Liver (tissue), 9 donors: ENCODE data around the gene MYOM1. TPM values are rescaled to one million over a fixed set of nuclear protein-coding genes. Genes with fewer than 3 reads are reported as not detected.

Experiments
- DNase-seq: peaks from one replicate; pipeline ENCODE4 v3.0.0-alpha.2; 2017; ENCODE audit warnings: low spot score
- H3K27ac ChIP-seq, 2 donors: one replicate each; pipeline ENCODE4 v1.7.0; 2013; ENCODE audit warnings: inconsistent platforms in 2 of 2, low read length in 2 of 2, control low read depth in 1 of 2, low read depth in 1 of 2, mild to moderate bottlenecking in 1 of 2
- H3K27me3 ChIP-seq, 4 donors: one replicate each; pipeline versions ENCODE4 v1.6.1 to v1.7.0; 2013; ENCODE audit warnings: low read length in 3 of 4, inconsistent platforms in 1 of 4, mild to moderate bottlenecking in 1 of 4, moderate library complexity in 1 of 4; ENCODE audit not compliant: control insufficient read depth in 4 of 4, insufficient read depth in 4 of 4
- H3K36me3 ChIP-seq, 4 donors: one replicate each; pipeline versions ENCODE4 v1.6.1 to v1.7.0; 2013; ENCODE audit warnings: low read length in 3 of 4, mild to moderate bottlenecking in 3 of 4, low read depth in 1 of 4, moderate library complexity in 1 of 4; ENCODE audit not compliant: control insufficient read depth in 4 of 4, insufficient read depth in 3 of 4
- H3K4me1 ChIP-seq, 4 donors: one replicate each; pipeline versions ENCODE4 v1.6.1 to v1.7.0; 2013; ENCODE audit warnings: low read length in 3 of 4, mild to moderate bottlenecking in 3 of 4, moderate library complexity in 1 of 4; ENCODE audit not compliant: control insufficient read depth in 4 of 4, insufficient read depth in 4 of 4
- H3K4me3 ChIP-seq, 3 donors: one replicate each; pipeline versions ENCODE4 v1.6.1 to v1.7.0; 2013; ENCODE audit warnings: low read length in 3 of 3, control low read depth in 1 of 3, low read depth in 1 of 3, mild to moderate bottlenecking in 1 of 3
- H3K9ac ChIP-seq, 2 donors: one replicate each; pipeline ENCODE4 v1.7.0; 2013; ENCODE audit warnings: low read length in 2 of 2, mild to moderate bottlenecking in 2 of 2, moderate library complexity in 2 of 2, control low read depth in 1 of 2, low read depth in 1 of 2
- H3K9me3 ChIP-seq, 4 donors: one replicate each; pipeline versions ENCODE4 v1.6.1 to v1.7.0; 2013; ENCODE audit warnings: low read length in 3 of 4; ENCODE audit not compliant: control insufficient read depth in 4 of 4
- EGR1 ChIP-seq, 2 donors: IDR thresholded peaks; 2 replicates each; pipeline ENCODE4 v1.6.1; 2016 to 2018; ENCODE audit warnings: antibody characterized with exemption in 2 of 2, low read depth in 2 of 2
- FOXA2 ChIP-seq: IDR thresholded peaks from 2 replicates; pipeline ENCODE4 v1.6.1; 2016; ENCODE audit warnings: antibody characterized with exemption
- GABPA ChIP-seq, 2 donors: IDR thresholded peaks in 1 of 2; conservative IDR thresholded peaks in 1 of 2; 2 replicates each; pipeline ENCODE4 v1.6.1; 2016; ENCODE audit warnings: antibody characterized with exemption in 2 of 2, mild to moderate bottlenecking in 1 of 2, moderate library complexity in 1 of 2
- HNF4A ChIP-seq, 2 donors: conservative IDR thresholded peaks; 2 replicates each; pipeline ENCODE4 v1.6.1; 2016; ENCODE audit warnings: antibody characterized with exemption in 2 of 2, mild to moderate bottlenecking in 2 of 2
- HNF4G ChIP-seq: IDR thresholded peaks from 2 replicates; pipeline ENCODE4 v1.6.1; 2016; ENCODE audit warnings: antibody characterized with exemption
- JUND ChIP-seq, 2 donors: IDR thresholded peaks; 2 replicates each; pipeline ENCODE4 v1.6.1; 2016; ENCODE audit warnings: antibody characterized with exemption in 2 of 2
- NR2F2 ChIP-seq: IDR thresholded peaks from 2 replicates; pipeline ENCODE4 v1.6.1; 2016; ENCODE audit warnings: antibody characterized with exemption
- RAD21 ChIP-seq, 2 donors: IDR thresholded peaks; 2 replicates each; pipeline ENCODE4 v1.6.1; 2016; ENCODE audit warnings: antibody characterized with exemption in 2 of 2, mild to moderate bottlenecking in 2 of 2
- RXRA ChIP-seq, 2 donors: IDR thresholded peaks; 2 replicates each; pipeline ENCODE4 v1.6.1; 2017 to 2018; ENCODE audit warnings: antibody characterized with exemption in 2 of 2, mild to moderate bottlenecking in 1 of 2
- SP1 ChIP-seq: IDR thresholded peaks from 2 replicates; pipeline ENCODE4 v1.6.1; 2018; ENCODE audit warnings: antibody characterized with exemption, mild to moderate bottlenecking
- TAF1 ChIP-seq: conservative IDR thresholded peaks from 2 replicates; pipeline ENCODE4 v1.6.1; 2016; ENCODE audit warnings: antibody characterized with exemption, mild to moderate bottlenecking
- YY1 ChIP-seq: IDR thresholded peaks from 2 replicates; pipeline ENCODE4 v1.6.1; 2016; ENCODE audit warnings: antibody characterized with exemption, mild to moderate bottlenecking
- WGBS: extraction: QIAGEN DNeasy Blood & Tissue Kit; methylation state at CpG from one replicate; pipeline ENCODE4 v1.1.7; 2013; 5-methylcytosine and 5-hydroxymethylcytosine counted together
- polyA plus RNA-seq, 2 donors: library from polyadenylated mRNA; stranded (reverse) in 1 of 2; unstranded in 1 of 2; fragments of 200-250 nt in 1 of 2; fragments of >200 nt in 1 of 2; fragmentation: Nextera tagmentation in 1 of 2; extraction: Ambion mirVana in 1 of 2; gene quantifications; one replicate each; pipeline versions ENCODE4 v1.2.1 to v1.2.3, GENCODE V29; 2013 to 2015
- total RNA-seq, 2 donors: library from RNA; depleted of rRNA; stranded (reverse); fragments of >200 nt; gene quantifications; one replicate each; pipeline ENCODE4 v1.2.3, GENCODE V29; 2014
- TF ChIP-seq, protein P1 (sequence below): IDR thresholded peaks from 2 replicates; pipeline ENCODE4 v1.6.1; 2016; ENCODE audit warnings: antibody characterized with exemption, mild to moderate bottlenecking
- TF ChIP-seq, protein P2 (sequence below): IDR thresholded peaks from 2 replicates; pipeline ENCODE4 v1.6.1; 2016; ENCODE audit warnings: antibody characterized with exemption
- TF ChIP-seq, protein P3 (sequence below): IDR thresholded peaks from 2 replicates; pipeline ENCODE4 v1.6.1; 2016; ENCODE audit warnings: antibody characterized with exemption
- TF ChIP-seq, protein P4 (sequence below): IDR thresholded peaks from 2 replicates; pipeline ENCODE4 v1.6.1; 2016; ENCODE audit warnings: antibody characterized with exemption
- donor health status: healthy.
- donor health status: healthy.
- donor health status: healthy.
- donor health status: healthy.
- donor health status: healthy.

The MYOM1 gene
- total and polyA plus RNA-seq, 4 donors: 10.1 to 48.4 (median 21.3) TPM

DNA sequence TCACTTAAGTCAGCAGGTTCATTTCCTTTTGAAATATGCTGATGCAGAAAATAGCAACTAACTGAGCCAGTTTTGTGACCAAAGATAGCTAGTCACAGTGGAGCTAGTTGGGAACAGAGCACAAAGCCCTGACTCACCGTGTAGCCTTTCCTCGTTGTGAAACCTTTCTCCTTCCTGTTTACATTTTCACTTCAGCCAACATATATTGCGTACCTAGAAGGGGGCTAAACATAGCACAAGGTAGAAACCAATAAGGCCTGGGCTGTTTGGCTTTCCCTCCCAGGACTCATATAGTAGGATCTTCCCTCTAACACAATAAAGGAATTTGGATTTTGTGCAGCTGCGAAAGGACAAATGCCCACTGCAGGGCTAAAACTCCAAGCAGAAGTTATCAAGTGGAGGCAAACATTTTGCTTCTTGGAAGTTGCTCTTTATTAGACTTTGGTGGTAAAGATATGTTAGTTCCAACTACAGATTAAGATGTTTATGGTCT lies 182.3 kb downstream of the MYOM1 start:
- no peaks in the 10 kb centered on the region for H3K27me3 ChIP-seq
- no peak for DNase-seq
- TF ChIP-seq RXRA (IDR thresholded peaks at IDR 0.05) (peak; percentile 14 to 20), HNF4G (no peak), FOXA2 (peak; percentile 27), RAD21 (IDR thresholded peaks at IDR 0.05) (peak in 1 of 2 donors; percentile 2), YY1 (no peak), GABPA (IDR thresholded peaks at IDR 0.05 in 1 of 2, conservative IDR thresholded peaks at IDR 0.05 in 1 of 2) (peak; percentile 39 to 51), HNF4A (conservative IDR thresholded peaks at IDR 0.05) (peak; percentile 9 to 22), JUND (IDR thresholded peaks at IDR 0.05) (peak; percentile 9 to 77), TAF1 (no peak), NR2F2 (no peak), SP1 (peak; percentile 48)
- TF ChIP-seq, protein P1, sequence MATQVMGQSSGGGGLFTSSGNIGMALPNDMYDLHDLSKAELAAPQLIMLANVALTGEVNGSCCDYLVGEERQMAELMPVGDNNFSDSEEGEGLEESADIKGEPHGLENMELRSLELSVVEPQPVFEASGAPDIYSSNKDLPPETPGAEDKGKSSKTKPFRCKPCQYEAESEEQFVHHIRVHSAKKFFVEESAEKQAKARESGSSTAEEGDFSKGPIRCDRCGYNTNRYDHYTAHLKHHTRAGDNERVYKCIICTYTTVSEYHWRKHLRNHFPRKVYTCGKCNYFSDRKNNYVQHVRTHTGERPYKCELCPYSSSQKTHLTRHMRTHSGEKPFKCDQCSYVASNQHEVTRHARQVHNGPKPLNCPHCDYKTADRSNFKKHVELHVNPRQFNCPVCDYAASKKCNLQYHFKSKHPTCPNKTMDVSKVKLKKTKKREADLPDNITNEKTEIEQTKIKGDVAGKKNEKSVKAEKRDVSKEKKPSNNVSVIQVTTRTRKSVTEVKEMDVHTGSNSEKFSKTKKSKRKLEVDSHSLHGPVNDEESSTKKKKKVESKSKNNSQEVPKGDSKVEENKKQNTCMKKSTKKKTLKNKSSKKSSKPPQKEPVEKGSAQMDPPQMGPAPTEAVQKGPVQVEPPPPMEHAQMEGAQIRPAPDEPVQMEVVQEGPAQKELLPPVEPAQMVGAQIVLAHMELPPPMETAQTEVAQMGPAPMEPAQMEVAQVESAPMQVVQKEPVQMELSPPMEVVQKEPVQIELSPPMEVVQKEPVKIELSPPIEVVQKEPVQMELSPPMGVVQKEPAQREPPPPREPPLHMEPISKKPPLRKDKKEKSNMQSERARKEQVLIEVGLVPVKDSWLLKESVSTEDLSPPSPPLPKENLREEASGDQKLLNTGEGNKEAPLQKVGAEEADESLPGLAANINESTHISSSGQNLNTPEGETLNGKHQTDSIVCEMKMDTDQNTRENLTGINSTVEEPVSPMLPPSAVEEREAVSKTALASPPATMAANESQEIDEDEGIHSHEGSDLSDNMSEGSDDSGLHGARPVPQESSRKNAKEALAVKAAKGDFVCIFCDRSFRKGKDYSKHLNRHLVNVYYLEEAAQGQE: no peak
- TF ChIP-seq, protein P2, sequence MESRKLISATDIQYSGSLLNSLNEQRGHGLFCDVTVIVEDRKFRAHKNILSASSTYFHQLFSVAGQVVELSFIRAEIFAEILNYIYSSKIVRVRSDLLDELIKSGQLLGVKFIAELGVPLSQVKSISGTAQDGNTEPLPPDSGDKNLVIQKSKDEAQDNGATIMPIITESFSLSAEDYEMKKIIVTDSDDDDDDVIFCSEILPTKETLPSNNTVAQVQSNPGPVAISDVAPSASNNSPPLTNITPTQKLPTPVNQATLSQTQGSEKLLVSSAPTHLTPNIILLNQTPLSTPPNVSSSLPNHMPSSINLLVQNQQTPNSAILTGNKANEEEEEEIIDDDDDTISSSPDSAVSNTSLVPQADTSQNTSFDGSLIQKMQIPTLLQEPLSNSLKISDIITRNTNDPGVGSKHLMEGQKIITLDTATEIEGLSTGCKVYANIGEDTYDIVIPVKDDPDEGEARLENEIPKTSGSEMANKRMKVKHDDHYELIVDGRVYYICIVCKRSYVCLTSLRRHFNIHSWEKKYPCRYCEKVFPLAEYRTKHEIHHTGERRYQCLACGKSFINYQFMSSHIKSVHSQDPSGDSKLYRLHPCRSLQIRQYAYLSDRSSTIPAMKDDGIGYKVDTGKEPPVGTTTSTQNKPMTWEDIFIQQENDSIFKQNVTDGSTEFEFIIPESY: no peak
- TF ChIP-seq, protein P3, sequence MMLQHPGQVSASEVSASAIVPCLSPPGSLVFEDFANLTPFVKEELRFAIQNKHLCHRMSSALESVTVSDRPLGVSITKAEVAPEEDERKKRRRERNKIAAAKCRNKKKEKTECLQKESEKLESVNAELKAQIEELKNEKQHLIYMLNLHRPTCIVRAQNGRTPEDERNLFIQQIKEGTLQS: no peak
- 33% methylated on average over 4 of the region's 4 CpGs for WGBS
- H3K27ac ChIP-seq: peak overlapping the region; percentile 48 to 69
- H3K9ac ChIP-seq: no peak overlapping the region
- H3K9me3 ChIP-seq: no peaks in the 10 kb centered on the region
- peaks cover 0 to 3% (median 2%) of the 10 kb centered on the region in 4 donors for H3K4me1 ChIP-seq
- no peaks in the 10 kb centered on the region for H3K36me3 ChIP-seq
- no peak overlapping the region for H3K4me3 ChIP-seq

DNA sequence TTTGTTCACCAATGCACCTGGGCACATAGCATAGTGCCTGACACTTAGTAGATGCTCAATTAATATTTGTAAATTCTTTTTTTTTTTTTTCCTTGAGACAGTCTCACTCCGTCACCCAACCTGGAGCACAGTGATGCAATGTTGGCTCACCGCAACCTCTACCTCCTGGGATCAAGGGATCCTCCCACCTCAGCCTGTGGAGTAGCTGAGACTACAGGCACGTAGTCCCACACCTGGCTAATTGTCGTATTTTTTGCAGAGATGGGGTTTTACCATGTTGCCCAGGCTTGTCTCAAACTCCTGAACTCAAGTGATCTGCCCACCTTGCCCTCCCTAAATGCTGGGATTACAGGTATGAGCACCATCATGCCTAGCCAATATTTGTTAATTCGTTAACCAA lies 183.7 kb downstream of the MYOM1 start:
- no peak overlapping the region for H3K9ac ChIP-seq
- no peak for DNase-seq
- no peak overlapping the region for H3K27ac ChIP-seq
- no peaks in the 10 kb centered on the region for H3K9me3 ChIP-seq
- no peaks in the 10 kb centered on the region for H3K36me3 ChIP-seq
- TF ChIP-seq EGR1 (IDR thresholded peaks at IDR 0.05; ENCODE audit: low read depth in 2 of 2) (no peak), HNF4G (no peak), NR2F2 (no peak), GABPA (IDR thresholded peaks at IDR 0.05 in 1 of 2, conservative IDR thresholded peaks at IDR 0.05 in 1 of 2) (no peak), YY1 (no peak)
- TF ChIP-seq, protein P2: no peak
- TF ChIP-seq, protein P4, sequence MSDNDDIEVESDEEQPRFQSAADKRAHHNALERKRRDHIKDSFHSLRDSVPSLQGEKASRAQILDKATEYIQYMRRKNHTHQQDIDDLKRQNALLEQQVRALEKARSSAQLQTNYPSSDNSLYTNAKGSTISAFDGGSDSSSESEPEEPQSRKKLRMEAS: no peak
- TF ChIP-seq, protein P3: no peak
- TF ChIP-seq, protein P1: no peak
- WGBS: 94% methylated on average over 5 of the region's 5 CpGs
- H3K4me3 ChIP-seq: no peak overlapping the region
- H3K4me1 ChIP-seq: peaks cover 0 to 3% (median 2%) of the 10 kb centered on the region in 4 donors
- no peaks in the 10 kb centered on the region for H3K27me3 ChIP-seq
